Measurements from ENCODE around the gene EXOC6B. TPM values are rescaled to one million over a fixed set of nuclear protein-coding genes. Genes with fewer than 3 reads are reported as not detected.

EXOC6B gene
- polyA plus RNA-seq, 2 of the 4 experiments (the other 2 are of a cell fraction): 15.5 to 24.7 TPM

- no peaks in the 10 kb centered on the region for H3K4me1 ChIP-seq
- no peak overlapping the region for H3K4me3 ChIP-seq
- POLR2A ChIA-PET: no interaction called here
- no peak overlapping the region for H3K27ac ChIP-seq
- H3K9me3 ChIP-seq: no peaks in the 10 kb centered on the region
- TF ChIP-seq NR3C1 (IDR thresholded peaks at IDR 0.05): no peak
- TF ChIP-seq, protein P1, sequence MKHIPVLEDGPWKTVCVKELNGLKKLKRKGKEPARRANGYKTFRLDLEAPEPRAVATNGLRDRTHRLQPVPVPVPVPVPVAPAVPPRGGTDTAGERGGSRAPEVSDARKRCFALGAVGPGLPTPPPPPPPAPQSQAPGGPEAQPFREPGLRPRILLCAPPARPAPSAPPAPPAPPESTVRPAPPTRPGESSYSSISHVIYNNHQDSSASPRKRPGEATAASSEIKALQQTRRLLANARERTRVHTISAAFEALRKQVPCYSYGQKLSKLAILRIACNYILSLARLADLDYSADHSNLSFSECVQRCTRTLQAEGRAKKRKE (CRISPR knock-in tag; IDR thresholded peaks at IDR 0.05; ENCODE audit: low read depth): no peak
- CTCF ChIA-PET: interaction anchor here (0.8 to 5.0 kb wide), 3 partner anchors 16 to 28 kb away, joined by 3 to 32 read pairs (median 20); no protein-coding TSS in a partner anchor
- WGBS (ENCODE audit: missing lambda C conversion rate): 22% methylated on average over 2 of the region's 2 CpGs
- FAIRE-seq: no peak
- peak in 1 of 2 experiments; percentile 54; a peak in 3 of 6 replicates for ATAC-seq
- H3K4me2 ChIP-seq: no peak overlapping the region
- no peak for DNase-seq (ENCODE audit: low read depth in 1 of 2, low spot score in 1 of 2)
Observed at GRCh38 chr2:72843301-72843700, 17.5 kb upstream of the EXOC6B start.

DNA sequence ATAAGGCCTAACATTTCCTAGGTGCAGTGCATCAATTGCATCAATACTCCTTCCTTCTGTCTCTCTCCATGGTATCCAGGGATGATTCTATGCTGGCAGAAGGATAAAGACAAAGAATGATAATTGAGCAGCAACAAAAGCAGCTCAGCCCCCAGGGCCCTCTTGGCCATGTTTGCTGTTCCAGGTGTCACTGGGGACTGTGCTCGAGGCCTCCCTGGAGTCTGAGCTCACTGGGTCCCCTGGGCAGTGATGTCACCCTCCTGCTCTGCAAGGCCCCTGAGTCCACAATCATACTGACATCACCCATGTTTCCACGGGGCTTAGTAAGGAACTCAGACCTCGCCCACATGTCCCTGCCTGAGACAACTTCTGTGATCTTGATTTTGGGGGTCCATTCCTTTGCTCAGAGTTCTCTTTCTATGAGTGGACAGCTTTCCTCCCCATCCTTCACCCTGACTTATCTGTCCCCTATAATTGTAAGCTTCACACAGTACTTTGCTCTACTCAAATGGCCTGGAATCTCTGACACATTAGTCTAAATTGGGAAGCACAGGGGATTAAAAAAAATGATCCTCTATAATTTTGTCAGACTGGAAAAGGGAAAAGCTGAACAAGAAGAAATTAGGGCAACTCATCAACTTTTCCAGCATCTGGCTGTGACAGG, 15.8 kb upstream of the EXOC6B start:
- Histone ChIP-seq H3K4me1 (no peaks in the 10 kb centered on the region), H3K4me2 (no peak overlapping the region), H3K4me3 (no peak overlapping the region), H3K9me3 (no peaks in the 10 kb centered on the region), H3K27ac (no peak overlapping the region)
- ATAC-seq (no peak), FAIRE-seq (no peak), DNase-seq (ENCODE audit: low read depth in 1 of 2, low spot score in 1 of 2) (no peak)
- TF ChIP-seq RCOR1 (IDR thresholded peaks at IDR 0.05; ENCODE audit: low read depth, low read length) (no peak), EP300 (IDR thresholded peaks at IDR 0.05) (no peak), PHF8 (IDR thresholded peaks at IDR 0.05; ENCODE audit: borderline replicate concordance, low read depth) (no peak), REST (IDR thresholded peaks at IDR 0.05) (peak; percentile 36; the same call in 1 of the 2 replicates), KDM5A (IDR thresholded peaks at IDR 0.05) (no peak), ZFP36 (IDR thresholded peaks at IDR 0.05; ENCODE audit: borderline replicate concordance, partially characterized antibody) (no peak), ZNF302 (CRISPR knock-in tag; IDR thresholded peaks at IDR 0.05) (no peak), GATA3 (IDR thresholded peaks at IDR 0.05; ENCODE audit: borderline replicate concordance) (no peak), RAD21 (conservative IDR thresholded peaks at IDR 0.05 in 1 of 2, IDR thresholded peaks at IDR 0.05 in 1 of 2) (no peak)
- WGBS (ENCODE audit: missing lambda C conversion rate): 35% methylated on average over 3 of the region's 3 CpGs
- POLR2A ChIA-PET: no interaction called here
- CTCF ChIA-PET: interaction anchor here (0.8 to 5.0 kb wide), 14 partner anchors 8 to 1023 kb away, joined by 3 to 32 read pairs (median 4); partner anchors contain the start of gene SPR

- Histone ChIP-seq H3K4me1 (no peaks in the 10 kb centered on the region), H3K27ac (no peak overlapping the region), H3K9me3 (no peaks in the 10 kb centered on the region), H3K4me3 (no peak overlapping the region), H3K4me2 (no peak overlapping the region)
- DNase-seq (ENCODE audit: low read depth in 1 of 2, low spot score in 1 of 2): no peak
- ChIA-PET CTCF (interaction anchor here (1.5 to 5.0 kb wide), 2 partner anchors 11 to 19 kb away, joined by 7 to 32 read pairs; no protein-coding TSS in a partner anchor), POLR2A (no interaction called here)
- TF ChIP-seq CBX2 (IDR thresholded peaks at IDR 0.05; ENCODE audit: borderline replicate concordance, low read depth) (no peak), HOXB5 (CRISPR knock-in tag; IDR thresholded peaks at IDR 0.05) (no peak), FOSL2 (IDR thresholded peaks at IDR 0.05) (no peak), FOSL2 (CRISPR knock-in tag; IDR thresholded peaks at IDR 0.05) (no peak), CHD4 (IDR thresholded peaks at IDR 0.05; ENCODE audit: borderline replicate concordance) (no peak), RARB (CRISPR knock-in tag; IDR thresholded peaks at IDR 0.05) (no peak)
- TF ChIP-seq, protein P2, sequence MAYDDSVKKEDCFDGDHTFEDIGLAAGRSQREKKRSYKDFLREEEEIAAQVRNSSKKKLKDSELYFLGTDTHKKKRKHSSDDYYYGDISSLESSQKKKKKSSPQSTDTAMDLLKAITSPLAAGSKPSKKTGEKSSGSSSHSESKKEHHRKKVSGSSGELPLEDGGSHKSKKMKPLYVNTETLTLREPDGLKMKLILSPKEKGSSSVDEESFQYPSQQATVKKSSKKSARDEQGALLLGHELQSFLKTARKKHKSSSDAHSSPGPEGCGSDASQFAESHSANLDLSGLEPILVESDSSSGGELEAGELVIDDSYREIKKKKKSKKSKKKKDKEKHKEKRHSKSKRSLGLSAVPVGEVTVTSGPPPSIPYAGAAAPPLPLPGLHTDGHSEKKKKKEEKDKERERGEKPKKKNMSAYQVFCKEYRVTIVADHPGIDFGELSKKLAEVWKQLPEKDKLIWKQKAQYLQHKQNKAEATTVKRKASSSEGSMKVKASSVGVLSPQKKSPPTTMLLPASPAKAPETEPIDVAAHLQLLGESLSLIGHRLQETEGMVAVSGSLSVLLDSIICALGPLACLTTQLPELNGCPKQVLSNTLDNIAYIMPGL (CRISPR knock-in tag; IDR thresholded peaks at IDR 0.05; ENCODE audit: borderline replicate concordance): no peak
- no peak for FAIRE-seq
- ATAC-seq: no peak
- WGBS (ENCODE audit: missing lambda C conversion rate): 56% methylated on average over 2 of the region's 2 CpGs
Observed at GRCh38 chr2:72840066-72840465, 14.2 kb upstream of the EXOC6B start.
